ENCODE data around the gene ITIH3.

ITIH3 gene

GRCh38 chr3:52827441-52827840 is 32.8 kb downstream of the ITIH3 start:
- no peak for DNase-seq (ENCODE audit: low read depth in 3 of 3)

- no peak for DNase-seq (ENCODE audit: low read depth in 3 of 3)
Observed at GRCh38 chr3:52827866-52828376, 33.3 kb downstream of the ITIH3 start.

GRCh38 chr3:52829482-52829881 is 34.9 kb downstream of the ITIH3 start:
- DNase-seq (ENCODE audit: low read depth in 3 of 3) = no peak

- no peak for DNase-seq (ENCODE audit: low read depth in 3 of 3)
Observed at GRCh38 chr3:52829906-52830463, 35.4 kb downstream of the ITIH3 start.

- no peak for DNase-seq (ENCODE audit: low read depth in 3 of 3)
Observed at GRCh38 chr3:52830535-52831258, 36.1 kb downstream of the ITIH3 start, which contains the start of gene ITIH4. ITIH4 (minus strand) TSS chr3:52830672; CDS start chr3:52830642, 30 bp downstream.

GRCh38 chr3:52831500-52832301 is 37.1 kb downstream of the ITIH3 start:
- no peak for DNase-seq (ENCODE audit: low read depth in 3 of 3)

GRCh38 chr3:52833202-52833601 is 38.6 kb downstream of the ITIH3 start:
- DNase-seq (ENCODE audit: low read depth in 3 of 3) = no peak

- no peak for DNase-seq (ENCODE audit: low read depth in 3 of 3)
Observed at GRCh38 chr3:52834871-52835501, 40.4 kb downstream of the ITIH3 start, which contains the start of gene MUSTN1. MUSTN1 (minus strand) TSS chr3:52835019; CDS start chr3:52834948, 71 bp downstream.

- DNase-seq (ENCODE audit: low read depth in 3 of 3) = no peak
Observed at GRCh38 chr3:52835766-52836470, 41.3 kb downstream of the ITIH3 start.

- no peak for DNase-seq (ENCODE audit: low read depth in 3 of 3)
Observed at GRCh38 chr3:52836471-52836845, 41.9 kb downstream of the ITIH3 start.

GRCh38 chr3:52836986-52837385 is 42.4 kb downstream of the ITIH3 start:
- DNase-seq (ENCODE audit: low read depth in 3 of 3) = no peak

- no peak for DNase-seq (ENCODE audit: low read depth in 3 of 3)
Observed at GRCh38 chr3:52838561-52839267, 44.1 kb downstream of the ITIH3 start.

- DNase-seq (ENCODE audit: low read depth in 3 of 3) = no peak
Observed at GRCh38 chr3:52839268-52839575, 44.6 kb downstream of the ITIH3 start.

GRCh38 chr3:52839892-52840545 is 45.4 kb downstream of the ITIH3 start:
- DNase-seq (ENCODE audit: low read depth in 3 of 3) = no peak

- DNase-seq (ENCODE audit: low read depth in 3 of 3) = no peak
Observed at GRCh38 chr3:52841211-52841980, 46.8 kb downstream of the ITIH3 start.

GRCh38 chr3:52841981-52842340 is 47.4 kb downstream of the ITIH3 start:
- DNase-seq (ENCODE audit: low read depth in 3 of 3) = no peak

GRCh38 chr3:52842424-52842823 is 47.8 kb downstream of the ITIH3 start:
- no peak for DNase-seq (ENCODE audit: low read depth in 3 of 3)

- no peak for DNase-seq (ENCODE audit: low read depth in 3 of 3)
Observed at GRCh38 chr3:52843108-52843865, 48.7 kb downstream of the ITIH3 start.

GRCh38 chr3:52843881-52844280 is 49.3 kb downstream of the ITIH3 start:
- DNase-seq (ENCODE audit: low read depth in 3 of 3) = no peak
